WTC11 (cell line): ENCODE measurements around the gene TCEA2. TPM values are rescaled to one million over a fixed set of nuclear protein-coding genes. Genes with fewer than 3 reads are reported as not detected.
A peak's percentile ranks its signal among the peaks of the same experiment; 100 is the strongest.

Experiments
- ATAC-seq: fragments of 200-7000 bp; cut with Tn5 transposase; 2 replicates; pipeline ENCODE4 v1.10.0; 2021; ENCODE audit warnings: mild to moderate bottlenecking, moderate library complexity
- CTCF ChIA-PET: fragments of 300-600 bp; sonication (Branson Sonifier 250); formaldehyde crosslinking; loops from one replicate; lab custom pipeline; 2021; ENCODE audit warnings: antibody characterized with exemption; lab: Charles Lee
- POLR2A ChIA-PET: fragments of 350-600 bp; sonication (Branson Sonifier 250); formaldehyde crosslinking; loops from one replicate; lab custom pipeline; 2021; ENCODE audit warnings: antibody characterized with exemption; lab: Charles Lee
- DNase-seq: peaks from one replicate; pipeline ENCODE4 v3.0.0; 2021; ENCODE audit warnings: low spot score
- H3K27ac Mint-ChIP-seq: 2 replicates; pipeline ENCODE4 v1.8.0; 2021; ENCODE audit warnings: mixed read lengths
- H3K27me3 Mint-ChIP-seq: 2 replicates; pipeline ENCODE4 v1.8.0; 2021; ENCODE audit warnings: low read depth, mild to moderate bottlenecking, moderate library complexity, mixed read lengths
- H3K36me3 Mint-ChIP-seq: 2 replicates; pipeline ENCODE4 v1.8.0; 2021; ENCODE audit warnings: mixed read lengths
- H3K4me1 Mint-ChIP-seq: 2 replicates; pipeline ENCODE4 v1.8.0; 2022; ENCODE audit warnings: mixed read lengths
- H3K4me3 Mint-ChIP-seq: 2 replicates; pipeline ENCODE4 v1.8.0; 2021; ENCODE audit warnings: mild to moderate bottlenecking, moderate library complexity, mixed read lengths
- H3K9me3 Mint-ChIP-seq: 2 replicates; pipeline ENCODE4 v1.8.0; 2021; ENCODE audit warnings: mixed read lengths
- AFF4 ChIP-seq: sonication (generic); formaldehyde crosslinking; IDR thresholded peaks from 2 replicates; pipeline ENCODE4 v1.8.1; 2023; ENCODE audit warnings: mild to moderate bottlenecking, missing genetic modification reagents, borderline replicate concordance
- E2F1 ChIP-seq: sonication (generic); formaldehyde crosslinking; IDR thresholded peaks from 2 replicates; pipeline ENCODE4 v1.8.0; 2022; ENCODE audit warnings: mild to moderate bottlenecking, missing genetic modification reagents
- E2F4 ChIP-seq: sonication (generic); formaldehyde crosslinking; IDR thresholded peaks from 2 replicates; pipeline ENCODE4 v1.8.1; 2022; ENCODE audit warnings: low read depth, mild to moderate bottlenecking, moderate library complexity, missing genetic modification reagents, borderline replicate concordance
- E2F5 ChIP-seq: sonication (generic); formaldehyde crosslinking; IDR thresholded peaks from 2 replicates; pipeline ENCODE4 v1.8.1; 2022; ENCODE audit warnings: mild to moderate bottlenecking, moderate library complexity, missing genetic modification reagents
- ELF4 ChIP-seq: sonication (generic); formaldehyde crosslinking; IDR thresholded peaks from 2 replicates; pipeline ENCODE4 v1.8.1; 2022; ENCODE audit warnings: low read depth, mild to moderate bottlenecking, moderate library complexity, missing genetic modification reagents
- ETV6 ChIP-seq: sonication (generic); formaldehyde crosslinking; IDR thresholded peaks from 2 replicates; pipeline ENCODE4 v1.8.1; 2022; ENCODE audit warnings: mild to moderate bottlenecking, missing genetic modification reagents
- MAX ChIP-seq: sonication (generic); formaldehyde crosslinking; IDR thresholded peaks from 2 replicates; pipeline ENCODE4 v1.8.0; 2022; ENCODE audit warnings: mild to moderate bottlenecking, missing genetic modification reagents
- MLX ChIP-seq: sonication (generic); formaldehyde crosslinking; IDR thresholded peaks from 2 replicates; pipeline ENCODE4 v1.8.1; 2023; ENCODE audit warnings: mild to moderate bottlenecking, missing genetic modification reagents, moderate library complexity
- NR1H2 ChIP-seq: sonication (generic); formaldehyde crosslinking; IDR thresholded peaks from 2 replicates; pipeline ENCODE4 v1.9.0; 2021; ENCODE audit warnings: mild to moderate bottlenecking, moderate library complexity, missing genetic modification reagents
- NR2C2 ChIP-seq: sonication (generic); formaldehyde crosslinking; IDR thresholded peaks from 2 replicates; pipeline ENCODE4 v1.8.0; 2022; ENCODE audit warnings: mild to moderate bottlenecking, missing genetic modification reagents
- NR3C1 ChIP-seq: sonication (generic); formaldehyde crosslinking; conservative IDR thresholded peaks from 2 replicates; pipeline ENCODE4 v1.8.1; 2023; ENCODE audit warnings: low read depth, mild to moderate bottlenecking, missing genetic modification reagents
- OVOL2 ChIP-seq: fragments of 250-450 bp; sonication (Bioruptor Pico); IDR thresholded peaks from 2 replicates; pipeline ENCODE4 v1.9.0; 2021; ENCODE audit warnings: mild to moderate bottlenecking, borderline replicate concordance
- PREB ChIP-seq: sonication (generic); formaldehyde crosslinking; IDR thresholded peaks from 2 replicates; pipeline ENCODE4 v1.8.1; 2022; ENCODE audit warnings: mild to moderate bottlenecking, missing genetic modification reagents, moderate library complexity, borderline replicate concordance
- SMAD3 ChIP-seq: sonication (generic); formaldehyde crosslinking; IDR thresholded peaks from 2 replicates; pipeline ENCODE4 v1.8.0; 2022; ENCODE audit warnings: missing genetic modification reagents, mild to moderate bottlenecking, borderline replicate concordance
- SP1 ChIP-seq: sonication (generic); formaldehyde crosslinking; conservative IDR thresholded peaks from 2 replicates; pipeline ENCODE4 v1.8.1; 2022; ENCODE audit warnings: missing genetic modification reagents
- TCF7 ChIP-seq: sonication (generic); formaldehyde crosslinking; IDR thresholded peaks from 2 replicates; pipeline ENCODE4 v1.8.0; 2022; ENCODE audit warnings: mild to moderate bottlenecking, low read depth, missing genetic modification reagents, moderate library complexity
- TP53 ChIP-seq: sonication (generic); formaldehyde crosslinking; IDR thresholded peaks from 2 replicates; pipeline ENCODE4 v1.8.1; 2023; ENCODE audit warnings: mild to moderate bottlenecking, missing genetic modification reagents
- ZNF121 ChIP-seq: sonication (generic); formaldehyde crosslinking; IDR thresholded peaks from 2 replicates; pipeline ENCODE4 v1.8.0; 2023; ENCODE audit warnings: missing genetic modification reagents
- ZNF138 ChIP-seq: sonication (generic); formaldehyde crosslinking; conservative IDR thresholded peaks from 2 replicates; pipeline ENCODE4 v1.8.1; 2022; ENCODE audit warnings: mild to moderate bottlenecking, moderate library complexity, missing genetic modification reagents
- ZNF232 ChIP-seq: sonication (generic); formaldehyde crosslinking; IDR thresholded peaks from 2 replicates; pipeline ENCODE4 v1.8.0; 2022; ENCODE audit warnings: mild to moderate bottlenecking, missing genetic modification reagents
- total RNA-seq: library from RNA; stranded (reverse); gene quantifications from 3 replicates; pipeline ENCODE4 v1.2.3, GENCODE V29; 2021

Gene TCEA2
- total RNA-seq, 1 experiment from 2014 or later: 55.8 TPM

GRCh38 chr20:64078934-64079272, 15.9 kb downstream of the TCEA2 start (continued):
- TF ChIP-seq TCF7 (CRISPR knock-in tag) (no peak), ZNF232 (no peak), E2F5 (CRISPR knock-in tag) (no peak), ZNF138 (CRISPR knock-in tag) (no peak), AFF4 (CRISPR knock-in tag) (no peak), E2F4 (no peak), ELF4 (CRISPR knock-in tag) (no peak), PREB (no peak)

- POLR2A ChIA-PET: interaction anchor here (1.0 to 1.1 kb wide), 2 partner anchors 13 to 583 kb away, joined by 3 to 4 read pairs; no protein-coding TSS in a partner anchor
- ATAC-seq: peak; percentile 40
- TF ChIP-seq OVOL2 (CRISPR knock-in tag) (no peak), ETV6 (no peak), MLX (CRISPR knock-in tag) (no peak), AFF4 (CRISPR knock-in tag) (no peak), NR1H2 (no peak), ZNF121 (CRISPR knock-in tag) (no peak), E2F5 (CRISPR knock-in tag) (0 out of 2 replicates have a peak, but pooled peaks have one; percentile 46), NR3C1 (no peak), MAX (CRISPR knock-in tag) (peak; percentile 41; the same call in 1 of the 2 replicates), ELF4 (CRISPR knock-in tag) (0 out of 2 replicates have a peak, but pooled peaks have one; percentile 40), E2F1 (no peak), SP1 (CRISPR knock-in tag) (no peak), TP53 (CRISPR knock-in tag) (no peak), TCF7 (CRISPR knock-in tag) (no peak), NR2C2 (no peak), SMAD3 (CRISPR knock-in tag) (no peak)
Measured at GRCh38 chr20:64079273-64080012, 16.4 kb downstream of the TCEA2 start, which contains the start of gene RGS19. RGS19 (minus strand) TSS chr20:64079518; CDS start chr20:64076886, 2,632 bp downstream.

More at GRCh38 chr20:64079273-64080012, 16.4 kb downstream of the TCEA2 start, which contains the start of gene RGS19:
- Mint-ChIP-seq H3K36me3 (no peaks in the 10 kb centered on the region), H3K4me3 (peak within 1 kb of the TSS; percentile 80), H3K4me1 (peaks cover 29% of the 10 kb centered on the region), H3K27ac (no peak within 1 kb of the TSS), H3K27me3 (peaks cover 35% of the 10 kb centered on the region), H3K9me3 (no peaks in the 10 kb centered on the region)
- CTCF ChIA-PET: interaction anchor here (0.7 to 4.2 kb wide), 12 partner anchors 9 to 99 kb away, joined by 3 to 16 read pairs (median 6); partner anchors contain the start of gene PRPF6
- peak; percentile 75 for DNase-seq
